ENCODE measurements around the gene PNPLA1. TPM values are rescaled to one million over a fixed set of nuclear protein-coding genes. Genes with fewer than 3 reads are reported as not detected.

The PNPLA1 gene, protein sequence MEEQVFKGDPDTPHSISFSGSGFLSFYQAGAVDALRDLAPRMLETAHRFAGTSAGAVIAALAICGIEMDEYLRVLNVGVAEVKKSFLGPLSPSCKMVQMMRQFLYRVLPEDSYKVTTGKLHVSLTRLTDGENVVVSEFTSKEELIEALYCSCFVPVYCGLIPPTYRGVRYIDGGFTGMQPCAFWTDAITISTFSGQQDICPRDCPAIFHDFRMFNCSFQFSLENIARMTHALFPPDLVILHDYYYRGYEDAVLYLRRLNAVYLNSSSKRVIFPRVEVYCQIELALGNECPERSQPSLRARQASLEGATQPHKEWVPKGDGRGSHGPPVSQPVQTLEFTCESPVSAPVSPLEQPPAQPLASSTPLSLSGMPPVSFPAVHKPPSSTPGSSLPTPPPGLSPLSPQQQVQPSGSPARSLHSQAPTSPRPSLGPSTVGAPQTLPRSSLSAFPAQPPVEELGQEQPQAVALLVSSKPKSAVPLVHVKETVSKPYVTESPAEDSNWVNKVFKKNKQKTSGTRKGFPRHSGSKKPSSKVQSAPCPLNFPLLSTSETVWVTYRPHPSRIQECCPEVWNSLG
- polyA plus RNA-seq (2012; ENCODE audit: insufficient read length, low read depth) = not detected

DNA sequence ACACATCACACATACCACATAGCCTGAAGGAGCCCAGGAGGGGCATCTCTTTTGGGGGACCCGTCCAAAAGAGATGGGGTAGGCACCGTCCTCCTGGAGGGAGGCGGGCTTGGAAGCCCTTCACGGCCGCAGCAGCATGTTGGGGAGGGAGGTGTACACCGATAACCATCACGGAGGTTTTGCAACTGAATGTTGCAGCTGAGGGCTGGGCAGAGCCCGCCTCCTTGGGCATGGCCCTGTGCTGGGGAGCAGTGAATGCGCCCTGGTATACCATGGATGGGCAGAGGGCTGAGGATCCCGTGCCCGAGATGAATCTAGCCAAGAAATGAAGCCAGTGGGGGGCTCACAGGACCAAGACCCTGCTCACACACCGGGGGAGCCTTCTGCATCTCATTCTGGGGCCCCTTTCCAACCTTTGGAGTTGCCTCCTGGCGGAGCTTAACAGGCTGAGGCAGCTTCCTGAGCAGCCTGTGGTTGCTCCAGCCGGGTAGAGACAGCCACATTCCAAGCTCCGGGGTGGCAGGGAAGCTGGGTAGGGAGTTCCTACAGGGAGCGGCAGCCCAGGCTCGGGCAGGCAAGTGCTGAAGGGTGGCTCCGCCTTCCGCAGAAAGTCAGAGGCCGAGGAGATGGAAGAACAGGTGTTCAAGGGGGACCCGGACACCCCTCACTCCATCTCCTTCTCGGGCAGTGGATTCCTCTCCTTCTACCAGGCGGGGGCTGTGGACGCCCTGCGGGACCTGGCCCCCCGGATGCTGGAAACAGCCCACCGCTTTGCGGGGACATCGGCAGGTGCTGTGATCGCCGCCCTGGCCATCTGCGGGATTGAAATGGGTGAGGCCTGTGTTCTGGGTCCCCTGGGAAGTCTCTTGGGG lies at the start of gene PNPLA1:
Gene PNPLA1, plus strand, starts transcription at position 227 of the 872 bp plus-strand sequence. Its CDS starts 400 bp downstream, at position 627.
- no peak for TF ChIP-seq FOXP2 (optimal IDR thresholded peaks at IDR 0.05; ENCODE audit: borderline replicate concordance, extremely low read depth, extremely low read length, insufficient read depth)

- no peak for TF ChIP-seq FOXP2 (optimal IDR thresholded peaks at IDR 0.05; ENCODE audit: borderline replicate concordance, extremely low read depth, extremely low read length, insufficient read depth)
- no peak for TF ChIP-seq TAF1 (IDR thresholded peaks at IDR 0.05; ENCODE audit: borderline replicate concordance, insufficient read depth, low read length)
- TF ChIP-seq, protein P1, sequence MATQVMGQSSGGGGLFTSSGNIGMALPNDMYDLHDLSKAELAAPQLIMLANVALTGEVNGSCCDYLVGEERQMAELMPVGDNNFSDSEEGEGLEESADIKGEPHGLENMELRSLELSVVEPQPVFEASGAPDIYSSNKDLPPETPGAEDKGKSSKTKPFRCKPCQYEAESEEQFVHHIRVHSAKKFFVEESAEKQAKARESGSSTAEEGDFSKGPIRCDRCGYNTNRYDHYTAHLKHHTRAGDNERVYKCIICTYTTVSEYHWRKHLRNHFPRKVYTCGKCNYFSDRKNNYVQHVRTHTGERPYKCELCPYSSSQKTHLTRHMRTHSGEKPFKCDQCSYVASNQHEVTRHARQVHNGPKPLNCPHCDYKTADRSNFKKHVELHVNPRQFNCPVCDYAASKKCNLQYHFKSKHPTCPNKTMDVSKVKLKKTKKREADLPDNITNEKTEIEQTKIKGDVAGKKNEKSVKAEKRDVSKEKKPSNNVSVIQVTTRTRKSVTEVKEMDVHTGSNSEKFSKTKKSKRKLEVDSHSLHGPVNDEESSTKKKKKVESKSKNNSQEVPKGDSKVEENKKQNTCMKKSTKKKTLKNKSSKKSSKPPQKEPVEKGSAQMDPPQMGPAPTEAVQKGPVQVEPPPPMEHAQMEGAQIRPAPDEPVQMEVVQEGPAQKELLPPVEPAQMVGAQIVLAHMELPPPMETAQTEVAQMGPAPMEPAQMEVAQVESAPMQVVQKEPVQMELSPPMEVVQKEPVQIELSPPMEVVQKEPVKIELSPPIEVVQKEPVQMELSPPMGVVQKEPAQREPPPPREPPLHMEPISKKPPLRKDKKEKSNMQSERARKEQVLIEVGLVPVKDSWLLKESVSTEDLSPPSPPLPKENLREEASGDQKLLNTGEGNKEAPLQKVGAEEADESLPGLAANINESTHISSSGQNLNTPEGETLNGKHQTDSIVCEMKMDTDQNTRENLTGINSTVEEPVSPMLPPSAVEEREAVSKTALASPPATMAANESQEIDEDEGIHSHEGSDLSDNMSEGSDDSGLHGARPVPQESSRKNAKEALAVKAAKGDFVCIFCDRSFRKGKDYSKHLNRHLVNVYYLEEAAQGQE (IDR thresholded peaks at IDR 0.05; ENCODE audit: insufficient read depth in 1 of 2, low read depth in 2 of 2, low read length in 2 of 2) = no peak
- no peak for TF ChIP-seq SIN3A (IDR thresholded peaks at IDR 0.05; ENCODE audit: borderline replicate concordance, insufficient read depth, low read length)
- no peak for TF ChIP-seq POLR2AphosphoS5 (IDR thresholded peaks at IDR 0.05; ENCODE audit: low read depth, low read length)
Observed at GRCh38 chr6:36220226-36220625, 49.6 kb upstream of the PNPLA1 start.

- TF ChIP-seq POLR2AphosphoS5 (IDR thresholded peaks at IDR 0.05; ENCODE audit: low read depth, low read length) = no peak
- TF ChIP-seq SIN3A (IDR thresholded peaks at IDR 0.05; ENCODE audit: borderline replicate concordance, insufficient read depth, low read length) = no peak
- TF ChIP-seq FOXP2 (optimal IDR thresholded peaks at IDR 0.05; ENCODE audit: borderline replicate concordance, extremely low read depth, extremely low read length, insufficient read depth) = no peak
Observed at GRCh38 chr6:36221674-36222073, 48.2 kb upstream of the PNPLA1 start.

GRCh38 chr6:36222924-36223323 lies 46.9 kb upstream of the PNPLA1 start:
- no peak for TF ChIP-seq POLR2AphosphoS5 (IDR thresholded peaks at IDR 0.05; ENCODE audit: low read depth, low read length)

DNA sequence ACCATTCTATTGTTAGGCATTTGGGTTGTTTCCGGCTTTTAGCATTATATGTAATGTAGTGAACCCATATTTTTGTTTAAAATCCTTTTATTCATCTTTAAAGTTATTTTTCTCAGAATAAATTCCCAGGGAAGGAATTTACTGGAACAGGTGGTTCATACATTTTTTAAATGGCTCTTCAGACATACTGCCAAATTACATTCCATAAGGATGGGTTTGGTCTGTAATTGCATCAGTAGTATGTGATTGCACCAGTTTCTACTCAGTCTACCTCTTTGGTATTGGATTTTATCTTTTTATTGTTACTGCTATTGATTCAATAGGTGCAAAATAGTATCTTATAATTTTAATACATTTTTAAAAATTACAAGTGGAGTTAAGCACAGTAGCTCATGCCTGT lies 46.2 kb upstream of the PNPLA1 start:
- TF ChIP-seq FOXP2 (optimal IDR thresholded peaks at IDR 0.05; ENCODE audit: borderline replicate concordance, extremely low read depth, extremely low read length, insufficient read depth) (no peak), SIN3A (IDR thresholded peaks at IDR 0.05; ENCODE audit: borderline replicate concordance, insufficient read depth, low read length) (no peak), POLR2AphosphoS5 (IDR thresholded peaks at IDR 0.05; ENCODE audit: low read depth, low read length) (no peak), TAF1 (IDR thresholded peaks at IDR 0.05; ENCODE audit: borderline replicate concordance, insufficient read depth, low read length) (no peak)
- TF ChIP-seq, protein P1 (IDR thresholded peaks at IDR 0.05; ENCODE audit: insufficient read depth in 1 of 2, low read depth in 2 of 2, low read length in 2 of 2) = no peak

DNA sequence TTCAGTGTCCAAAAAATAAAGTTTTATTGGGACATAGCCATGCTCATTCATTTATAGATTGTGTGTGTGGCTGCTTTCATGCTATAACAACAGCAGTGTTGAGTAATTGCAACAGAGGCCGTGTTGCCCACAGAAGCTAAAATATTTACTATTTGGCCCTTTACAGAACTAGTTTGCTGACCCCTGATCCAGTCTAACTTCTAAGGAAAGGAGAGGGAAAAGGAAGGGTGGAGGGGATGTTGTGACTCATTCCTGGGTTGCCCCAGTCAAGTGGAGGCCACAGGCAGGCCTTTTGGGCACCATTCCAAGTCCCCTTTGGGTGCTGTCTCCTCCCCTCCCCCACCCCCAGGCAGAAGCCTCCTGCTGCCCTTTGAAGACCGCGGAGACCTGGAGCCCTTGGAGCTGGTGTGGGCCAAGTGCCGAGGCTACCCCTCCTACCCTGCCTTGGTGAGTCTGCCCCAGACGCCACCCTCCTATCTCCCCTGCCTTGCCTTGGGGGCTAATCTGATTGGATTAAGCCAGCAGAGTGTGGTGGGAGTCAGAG lies 44.9 kb upstream of the PNPLA1 start:
- TF ChIP-seq TAF1 (IDR thresholded peaks at IDR 0.05; ENCODE audit: borderline replicate concordance, insufficient read depth, low read length) (no peak), FOXP2 (optimal IDR thresholded peaks at IDR 0.05; ENCODE audit: borderline replicate concordance, extremely low read depth, extremely low read length, insufficient read depth) (no peak), POLR2AphosphoS5 (IDR thresholded peaks at IDR 0.05; ENCODE audit: low read depth, low read length) (no peak), SIN3A (IDR thresholded peaks at IDR 0.05; ENCODE audit: borderline replicate concordance, insufficient read depth, low read length) (no peak)
- TF ChIP-seq, protein P1 (IDR thresholded peaks at IDR 0.05; ENCODE audit: insufficient read depth in 1 of 2, low read depth in 2 of 2, low read length in 2 of 2) = no peak

Data from PFSK-1 (cell line).